B cell (primary cell): ENCODE data around the gene PXDC1. TPM values are rescaled to one million over a fixed set of nuclear protein-coding genes. Genes with fewer than 3 reads are reported as not detected.
"Not testable (repeated sequence)": the region's sequence is repeated elsewhere in the genome, so short reads cannot be mapped to it uniquely, and the experiment has no call there.

ENCODE experiments used
- ATAC-seq: fragments of 200-7000 bp; cut with Tn5 transposase; one replicate; pipeline ENCODE4 v1.10.0; 2021; ENCODE audit warnings: low read depth, mild to moderate bottlenecking, moderate number of reproducible peaks, moderate library complexity
- CTCF ChIA-PET: fragments of 350-600 bp; sonication (Branson Sonifier 250); formaldehyde crosslinking; loops from one replicate; lab custom pipeline; 2021; ENCODE audit warnings: antibody characterized with exemption, inconsistent platforms; lab: Charles Lee
- POLR2A ChIA-PET: fragments of 350-600 bp; sonication (Branson Sonifier 250); formaldehyde crosslinking; loops from one replicate; lab custom pipeline; 2021; ENCODE audit warnings: antibody characterized with exemption; lab: Charles Lee
- DNase-seq: peaks from one replicate; pipeline ENCODE4 v3.0.0; 2013
- H2AFZ ChIP-seq: 2 replicates; pipeline ENCODE4 v1.6.1; 2012; ENCODE audit warnings: mild to moderate bottlenecking, low read depth, low read length; ENCODE audit not compliant: insufficient read depth, poor library complexity, severe bottlenecking
- H3K27ac ChIP-seq, 2 donors: 1 replicate in 1 of 2; 2 replicates in 1 of 2; pipeline ENCODE4 v1.5.1; 2012 to 2013; ENCODE audit warnings: low read length in 2 of 2, mild to moderate bottlenecking in 2 of 2, moderate library complexity in 1 of 2
- H3K27me3 ChIP-seq, 4 experiments: fragments of 200-600 bp in 1 of 4; sonication (generic) in 1 of 4; replicated peaks in 1 of 4; 1 replicate in 2 of 4; 2 replicates in 2 of 4; pipeline versions ENCODE4 v1.6.1 to v1.7.0; 2013 to 2016; ENCODE audit warnings: low read length in 3 of 4, mild to moderate bottlenecking in 2 of 4, mixed read lengths in 1 of 4, moderate library complexity in 1 of 4; ENCODE audit not compliant: insufficient read depth in 4 of 4, control insufficient read depth in 3 of 4; ENCODE audit errors: control extremely low read depth in 1 of 4
- H3K36me3 ChIP-seq, 2 experiments: replicated peaks in 1 of 2; 1 replicate in 1 of 2; 2 replicates in 1 of 2; pipeline versions ENCODE4 v1.6.1 to v1.7.1; 2013; ENCODE audit warnings: low read length in 1 of 2; ENCODE audit not compliant: insufficient read depth in 2 of 2, control insufficient read depth in 1 of 2; ENCODE audit errors: control extremely low read depth in 1 of 2, extremely low read depth in 1 of 2
- H3K4me1 ChIP-seq, 2 donors: fragments of 200-600 bp in 1 of 2; sonication (generic) in 1 of 2; 1 replicate in 1 of 2; 2 replicates in 1 of 2; pipeline versions ENCODE4 v1.5.1 to v1.6.1; 2013 to 2017; ENCODE audit warnings: low read length in 2 of 2; ENCODE audit not compliant: control insufficient read depth in 2 of 2, insufficient read depth in 2 of 2
- H3K4me2 ChIP-seq: replicated peaks from 2 replicates; pipeline ENCODE3; 2012; ENCODE audit warnings: mild to moderate bottlenecking, low read depth, low read length; ENCODE audit not compliant: poor library complexity, severe bottlenecking
- H3K4me3 ChIP-seq, 5 experiments: fragments of 200-600 bp in 1 of 5; sonication (generic) in 1 of 5; 1 replicate in 3 of 5; 2 replicates in 2 of 5; pipeline versions ENCODE4 v1.5.1 to v1.7.0; 2011 to 2016; ENCODE audit warnings: low read length in 4 of 5, mild to moderate bottlenecking in 4 of 5, low read depth in 2 of 5, control low read depth in 1 of 5, moderate library complexity in 1 of 5; ENCODE audit not compliant: insufficient read depth in 1 of 5; ENCODE audit errors: control extremely low read depth in 1 of 5, extremely low read depth in 1 of 5
- H3K79me2 ChIP-seq: fragments of 200-600 bp; sonication (generic); one replicate; pipeline ENCODE4 v1.6.0; 2016; ENCODE audit warnings: low read length; ENCODE audit not compliant: control insufficient read depth, insufficient read depth
- H3K9ac ChIP-seq: fragments of 200-600 bp; sonication (generic); 2 replicates; pipeline ENCODE4 v1.6.1; 2017; ENCODE audit warnings: mild to moderate bottlenecking, low read length, moderate library complexity
- H3K9me3 ChIP-seq, 3 donors: one replicate each; pipeline versions ENCODE4 v1.6.1 to v1.7.1; 2013; ENCODE audit warnings: low read length in 2 of 3; ENCODE audit not compliant: control insufficient read depth in 2 of 3, insufficient read depth in 1 of 3; ENCODE audit errors: control extremely low read depth in 1 of 3
- H4K20me1 ChIP-seq: 2 replicates; pipeline ENCODE4 v1.6.0; 2012; ENCODE audit warnings: mild to moderate bottlenecking, low read length; ENCODE audit not compliant: insufficient read depth, control insufficient read depth, poor library complexity, severe bottlenecking
- H3K27ac Mint-ChIP-seq: one replicate; pipeline ENCODE4 v1.8.0; 2021; ENCODE audit warnings: mixed read lengths
- H3K27me3 Mint-ChIP-seq: one replicate; pipeline ENCODE4 v1.8.0; 2021; ENCODE audit warnings: mixed read lengths
- H3K4me1 Mint-ChIP-seq: one replicate; pipeline ENCODE4 v1.8.0; 2021; ENCODE audit warnings: mixed read lengths
- H3K4me3 Mint-ChIP-seq: one replicate; pipeline ENCODE4 v1.8.0; 2021; ENCODE audit warnings: mixed read lengths
- H3K9me3 Mint-ChIP-seq: one replicate; pipeline ENCODE4 v1.8.0; 2022; ENCODE audit warnings: mixed read lengths; ENCODE audit not compliant: insufficient read depth
- CTCF ChIP-seq: fragments of 200-600 bp; IDR thresholded peaks from one replicate; pipeline ENCODE4 v1.8.0; 2022; ENCODE audit warnings: antibody characterized with exemption, mild to moderate bottlenecking
- EZH2 ChIP-seq: IDR thresholded peaks from 2 replicates; pipeline ENCODE4 v1.6.1; 2012; ENCODE audit warnings: borderline replicate concordance, low read depth, mild to moderate bottlenecking, moderate library complexity, low read length; ENCODE audit not compliant: insufficient read depth, poor library complexity, severe bottlenecking
- WGBS: methylation state at CpG from one replicate; pipeline ENCODE4 v1.1.5; 2013; ENCODE audit warnings: missing lambda C conversion rate; ENCODE audit not compliant: insufficient coverage; 5-methylcytosine and 5-hydroxymethylcytosine counted together
- intact Hi-C: fragments of 100-400 bp; cut with micrococcal nuclease; formaldehyde crosslinking; loops from one replicate; pipeline ENCODE4 v1.10.0; 2022
- polyA plus RNA-seq: library from polyadenylated mRNA; depleted of rRNA; stranded (reverse); fragments of >200 nt; gene quantifications from 2 replicates; pipeline ENCODE4 v1.2.3, GENCODE V29; 2012
- total RNA-seq, 2 donors: library from RNA; stranded (reverse); fragments of 120-200 nt in 1 of 2; gene quantifications; 1 replicate in 1 of 2; 2 replicates in 1 of 2; pipeline versions ENCODE4 v1.2.3 to v1.2.4, GENCODE V29; 2013 to 2022

The PXDC1 gene
- total and polyA plus RNA-seq, 2 donors (not counting 1 experiment from before 2014, with no cell fraction given) = 4.7 to 18.9 TPM

DNA sequence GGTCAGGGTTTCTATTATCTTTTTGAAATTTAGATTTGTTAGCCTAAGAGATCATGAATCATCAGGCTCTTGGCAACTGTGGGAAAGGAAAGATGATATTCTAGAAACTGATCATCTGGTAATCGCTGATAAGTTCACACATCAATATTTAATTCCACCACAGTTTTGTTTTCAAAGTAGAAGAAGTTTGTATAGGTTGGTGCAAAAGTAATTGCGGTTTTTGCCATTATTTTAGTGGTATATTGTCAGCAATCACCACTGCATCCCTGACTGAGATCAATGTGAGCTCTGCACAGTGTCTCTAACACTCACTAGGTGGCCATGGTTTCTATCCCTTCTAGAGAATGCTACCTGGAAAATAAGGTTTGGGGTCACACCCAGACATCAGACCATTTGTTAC lies 17.0 kb upstream of the PXDC1 start:
- TF ChIP-seq CTCF = no peak
- no peak for TF ChIP-seq EZH2
- Histone ChIP-seq H3K36me3 (no peaks in the 10 kb centered on the region), H3K27me3 (no peaks in the 10 kb centered on the region), H3K4me2 (no peak overlapping the region), H3K79me2 (no peaks in the 10 kb centered on the region), H3K9ac (no peak overlapping the region), H3K27ac (no peak overlapping the region), H3K4me3 (no peak overlapping the region), H2AFZ (no peak overlapping the region), H4K20me1 (no peaks in the 10 kb centered on the region), H3K9me3 (peaks cover 0 to 7% (median 0%) of the 10 kb centered on the region in 3 donors), H3K4me1 (peaks cover 28 to 51% of the 10 kb centered on the region in 2 donors)
- ChIA-PET POLR2A (no interaction called here), CTCF (no interaction called here)
- WGBS = no CpG with 5 or more reads among the region's 2 CpGs
- intact Hi-C loops = loop anchor here (5.0 kb wide), 1 partner anchor 79 kb away; the partner anchor contains the start of gene FAM50B
- no peak overlapping the region for H3K27ac Mint-ChIP-seq
- no peaks in the 10 kb centered on the region for H3K27me3 Mint-ChIP-seq
- ATAC-seq (no peak), DNase-seq (no peak)
- peak overlapping the region; percentile 52 for H3K4me3 Mint-ChIP-seq
- H3K4me1 Mint-ChIP-seq = peaks cover 54% of the 10 kb centered on the region
- no peaks in the 10 kb centered on the region for H3K9me3 Mint-ChIP-seq

DNA sequence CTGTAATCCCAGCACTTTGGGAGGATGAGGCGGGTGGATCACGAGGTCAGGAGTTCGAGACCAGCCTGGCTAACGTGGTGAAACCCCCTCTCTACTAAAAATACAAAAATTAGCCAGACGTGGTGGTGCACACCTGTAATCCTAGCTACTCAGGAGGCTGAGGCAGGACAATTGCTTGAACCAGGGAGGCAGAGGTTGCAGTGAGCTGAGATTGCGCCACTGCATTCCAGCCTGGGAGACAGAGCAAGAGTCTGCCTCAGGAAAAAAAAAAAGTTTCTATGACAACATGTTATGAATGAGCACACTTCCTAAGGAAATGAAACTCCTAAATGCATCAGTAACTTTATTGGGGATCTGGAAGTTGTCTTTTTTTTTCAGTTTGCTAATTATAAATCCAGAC lies 16.0 kb upstream of the PXDC1 start:
- H3K79me2 ChIP-seq, H3K4me3 ChIP-seq, H3K27me3 ChIP-seq, H3K27ac ChIP-seq, H3K36me3 ChIP-seq, H2AFZ ChIP-seq, POLR2A ChIA-PET, H3K27ac Mint-ChIP-seq, DNase-seq, H3K9me3 ChIP-seq, H3K9me3 Mint-ChIP-seq, H3K4me3 Mint-ChIP-seq, H4K20me1 ChIP-seq, CTCF ChIA-PET, ATAC-seq, H3K9ac ChIP-seq, H3K27me3 Mint-ChIP-seq: not testable (repeated sequence)
- intact Hi-C loops = loop anchor here (5.0 kb wide), 1 partner anchor 80 kb away; the partner anchor contains the start of gene FAM50B
- peaks cover 54% of the 10 kb centered on the region for H3K4me1 Mint-ChIP-seq
- Histone ChIP-seq H3K4me2 (peak overlapping the region; percentile 22), H3K4me1 (peaks cover 28 to 51% of the 10 kb centered on the region in 2 donors)
- 100% methylated on average over 1 of the region's 6 CpGs for WGBS
